Posterior cingulate gyrus (tissue), 11 donors: Measurements from ENCODE around the gene PTPRA.

Source experiments
- DNase-seq, 10 donors: peaks; one replicate each; pipeline versions ENCODE4 v3.0.0 to v3.0.0-alpha.2; 2020 to 2021; ENCODE audit warnings: mixed read lengths in 3 of 10
- intact Hi-C: fragments of 100-400 bp; cut with DNase I; formaldehyde crosslinking; loops from one replicate; pipeline ENCODE4 v1.15.1; 2023

The PTPRA gene

GRCh38 chr20:3085571-3086072, 212.3 kb downstream of the PTPRA start:
- intact Hi-C loops = no loop called here
- peak in 2 of 10 donors; percentile 20 to 56 for DNase-seq

GRCh38 chr20:3088031-3088430, 214.8 kb downstream of the PTPRA start:
- DNase-seq = peak in 2 of 10 donors; percentile 21 to 50
- intact Hi-C loops = no loop called here
